Breast epithelium (tissue), 4 donors: Measurements from ENCODE around the gene RALGPS1. TPM values are rescaled to one million over a fixed set of nuclear protein-coding genes. Genes with fewer than 3 reads are reported as not detected.

Experiments
- DNase-seq, 2 donors: peaks; one replicate each; pipeline ENCODE4 v3.0.0-alpha.2; 2019; ENCODE audit warnings: low spot score in 2 of 2
- H3K27ac ChIP-seq, 2 donors: fragments of 200-600 bp; sonication (generic) in 1 of 2; one replicate each; pipeline ENCODE4 v1.5.1; 2016 to 2019; ENCODE audit warnings: mild to moderate bottlenecking in 1 of 2
- H3K27me3 ChIP-seq, 2 donors: fragments of 200-600 bp; sonication (generic) in 1 of 2; one replicate each; pipeline versions ENCODE4 v1.5.1 to v1.6.0; 2017 to 2019; ENCODE audit warnings: control low read depth in 1 of 2, mild to moderate bottlenecking in 1 of 2
- H3K36me3 ChIP-seq: fragments of 200-600 bp; one replicate; pipeline ENCODE4 v1.5.1; 2019
- H3K4me1 ChIP-seq, 2 donors: fragments of 200-600 bp; sonication (generic); one replicate each; pipeline ENCODE4 v1.5.1; 2016 to 2019; ENCODE audit warnings: control low read depth in 1 of 2
- H3K4me3 ChIP-seq, 3 donors: fragments of 200-600 bp; sonication (generic); 1 replicate in 2 of 3; 2 replicates in 1 of 3; pipeline ENCODE4 v1.5.1; 2016 to 2019; ENCODE audit warnings: mild to moderate bottlenecking in 3 of 3, moderate library complexity in 2 of 3
- H3K9me3 ChIP-seq, 2 donors: fragments of 200-600 bp; sonication (generic) in 1 of 2; one replicate each; pipeline ENCODE4 v1.5.1; 2016 to 2019; ENCODE audit warnings: control low read depth in 1 of 2
- CTCF ChIP-seq, 3 donors: fragments of 450-650 bp; IDR thresholded peaks; one replicate each; pipeline ENCODE4 v1.5.1; 2016 to 2017; ENCODE audit warnings: antibody characterized with exemption in 3 of 3, mild to moderate bottlenecking in 3 of 3, moderate library complexity in 3 of 3
- POLR2A ChIP-seq: fragments of 450-650 bp; IDR thresholded peaks from one replicate; pipeline ENCODE4 v1.6.1; 2016; ENCODE audit warnings: antibody characterized with exemption, mild to moderate bottlenecking, moderate library complexity
- POLR2AphosphoS5 ChIP-seq, 3 donors: sonication (generic); formaldehyde crosslinking; IDR thresholded peaks; one replicate each; pipeline ENCODE4 v1.6.1; 2017; ENCODE audit warnings: antibody characterized with exemption in 3 of 3
- intact Hi-C: fragments of 100-400 bp; cut with DNase I; formaldehyde crosslinking; loops from one replicate; pipeline ENCODE4 v1.15.1; 2023; ENCODE audit warnings: low total_unique reads
- total RNA-seq, 3 donors: library from RNA; depleted of rRNA; stranded (reverse); fragments of >200 nt; gene quantifications; one replicate each; pipeline ENCODE4 v1.1.0, GENCODE V29; 2016

Gene RALGPS1
- total RNA-seq, 3 donors from 2014 or later: 5.8 to 30.7 (median 15.1) TPM

GRCh38 chr9:127200106-127200862 is 285.7 kb downstream of the RALGPS1 start:
- intact Hi-C loops: no loop called here
- Histone ChIP-seq H3K4me3 (no peak overlapping the region), H3K27me3 (no peaks in the 10 kb centered on the region), H3K36me3 (no peaks in the 10 kb centered on the region), H3K4me1 (peaks cover 0 to 13% of the 10 kb centered on the region in 2 donors), H3K9me3 (no peaks in the 10 kb centered on the region), H3K27ac (no peak overlapping the region)
- TF ChIP-seq POLR2A (no peak), POLR2AphosphoS5 (IDR thresholded peaks at IDR 0.05) (no peak), CTCF (IDR thresholded peaks at IDR 0.05) (no peak)
- no peak for DNase-seq

GRCh38 chr9:127201071-127201541 is 286.5 kb downstream of the RALGPS1 start:
- intact Hi-C loops: no loop called here
- peaks cover 0 to 13% of the 10 kb centered on the region in 2 donors for H3K4me1 ChIP-seq
- TF ChIP-seq POLR2A (no peak), CTCF (IDR thresholded peaks at IDR 0.05) (no peak), POLR2AphosphoS5 (IDR thresholded peaks at IDR 0.05) (no peak)
- H3K27ac ChIP-seq: no peak overlapping the region
- H3K9me3 ChIP-seq: no peaks in the 10 kb centered on the region
- no peaks in the 10 kb centered on the region for H3K36me3 ChIP-seq
- no peak for DNase-seq
- H3K27me3 ChIP-seq: no peaks in the 10 kb centered on the region
- no peak overlapping the region for H3K4me3 ChIP-seq

GRCh38 chr9:127201731-127202130 is 287.1 kb downstream of the RALGPS1 start:
- intact Hi-C loops: no loop called here
- no peak overlapping the region for H3K27ac ChIP-seq

GRCh38 chr9:127202461-127203169 is 288.0 kb downstream of the RALGPS1 start:
- DNase-seq: no peak
- H3K4me3 ChIP-seq: no peak overlapping the region
- H3K27ac ChIP-seq: peak overlapping the region in 1 of 2 donors; percentile 5
- peaks cover 0 to 13% of the 10 kb centered on the region in 2 donors for H3K4me1 ChIP-seq
- H3K9me3 ChIP-seq: no peaks in the 10 kb centered on the region
- H3K27me3 ChIP-seq: no peaks in the 10 kb centered on the region
- TF ChIP-seq POLR2AphosphoS5 (IDR thresholded peaks at IDR 0.05): no peak
- no peak for TF ChIP-seq CTCF (IDR thresholded peaks at IDR 0.05)
- no peak for TF ChIP-seq POLR2A
- no peaks in the 10 kb centered on the region for H3K36me3 ChIP-seq
- intact Hi-C loops: no loop called here

More at GRCh38 chr9:127201731-127202130, 287.1 kb downstream of the RALGPS1 start:
- Histone ChIP-seq H3K4me1 (peaks cover 0 to 13% of the 10 kb centered on the region in 2 donors), H3K9me3 (no peaks in the 10 kb centered on the region), H3K36me3 (no peaks in the 10 kb centered on the region), H3K4me3 (no peak overlapping the region), H3K27me3 (no peaks in the 10 kb centered on the region)
- TF ChIP-seq POLR2A (no peak), CTCF (IDR thresholded peaks at IDR 0.05) (no peak), POLR2AphosphoS5 (IDR thresholded peaks at IDR 0.05) (no peak)
- no peak for DNase-seq
